GM10248 (cell line): ENCODE data around the gene RPGRIP1.
A peak's percentile ranks its signal among the peaks of the same experiment; 100 is the strongest.

Experiments used
- CTCF ChIA-PET: fragments of 300-600 bp; sonication (Branson Sonifier 250); formaldehyde crosslinking; extraction: SDS; loops from one replicate; lab custom pipeline; 2021; ENCODE audit warnings: antibody characterized with exemption; lab: Yijun Ruan, JAX
- POLR2A ChIA-PET: fragments of 350-650 bp; sonication (Branson Sonifier 250); formaldehyde crosslinking; extraction: SDS; loops from one replicate; lab custom pipeline; 2020; ENCODE audit warnings: antibody characterized with exemption; lab: Yijun Ruan, JAX
- DNase-seq: peaks from one replicate; pipeline ENCODE4 v3.0.0; 2012; ENCODE audit errors: extremely low spot score
- TF ChIP-seq, protein P1 (sequence below): IDR thresholded peaks from 2 replicates; pipeline ENCODE4 v1.5.1; 2012; ENCODE audit warnings: mild to moderate bottlenecking, low read depth; ENCODE audit errors: extremely low read depth, missing control alignments, control extremely low read depth

The RPGRIP1 gene

DNA sequence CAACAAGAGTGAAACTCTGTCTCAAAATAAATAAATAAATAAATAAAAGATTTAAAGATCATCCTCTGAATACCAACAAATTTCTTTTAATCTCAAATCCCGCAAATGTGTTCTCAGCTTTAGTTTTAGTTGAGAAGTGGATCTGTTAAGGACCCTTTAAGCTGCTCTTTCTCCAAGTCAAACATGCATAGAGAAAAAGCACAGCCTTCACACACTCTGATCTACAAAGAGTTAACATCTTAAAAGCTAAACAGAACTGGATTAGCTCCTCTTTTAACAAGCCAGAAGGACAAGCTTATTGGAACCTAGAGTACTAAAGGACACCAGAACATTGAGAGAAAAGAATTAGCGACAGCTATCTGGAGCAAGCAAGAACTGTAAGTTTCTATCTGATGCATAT lies at the start of gene RPGRIP1:
Gene RPGRIP1, plus strand, starts transcription at position 301 of the 400 bp plus-strand sequence. CDS start 7,894 bp downstream, outside the sequence.
- TF ChIP-seq, protein P1, sequence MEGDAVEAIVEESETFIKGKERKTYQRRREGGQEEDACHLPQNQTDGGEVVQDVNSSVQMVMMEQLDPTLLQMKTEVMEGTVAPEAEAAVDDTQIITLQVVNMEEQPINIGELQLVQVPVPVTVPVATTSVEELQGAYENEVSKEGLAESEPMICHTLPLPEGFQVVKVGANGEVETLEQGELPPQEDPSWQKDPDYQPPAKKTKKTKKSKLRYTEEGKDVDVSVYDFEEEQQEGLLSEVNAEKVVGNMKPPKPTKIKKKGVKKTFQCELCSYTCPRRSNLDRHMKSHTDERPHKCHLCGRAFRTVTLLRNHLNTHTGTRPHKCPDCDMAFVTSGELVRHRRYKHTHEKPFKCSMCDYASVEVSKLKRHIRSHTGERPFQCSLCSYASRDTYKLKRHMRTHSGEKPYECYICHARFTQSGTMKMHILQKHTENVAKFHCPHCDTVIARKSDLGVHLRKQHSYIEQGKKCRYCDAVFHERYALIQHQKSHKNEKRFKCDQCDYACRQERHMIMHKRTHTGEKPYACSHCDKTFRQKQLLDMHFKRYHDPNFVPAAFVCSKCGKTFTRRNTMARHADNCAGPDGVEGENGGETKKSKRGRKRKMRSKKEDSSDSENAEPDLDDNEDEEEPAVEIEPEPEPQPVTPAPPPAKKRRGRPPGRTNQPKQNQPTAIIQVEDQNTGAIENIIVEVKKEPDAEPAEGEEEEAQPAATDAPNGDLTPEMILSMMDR = no peak
- CTCF ChIA-PET = no interaction called here
- POLR2A ChIA-PET = no interaction called here
- no peak for DNase-seq

- no peak for DNase-seq
- POLR2A ChIA-PET = no interaction called here
- TF ChIP-seq, protein P1 = no peak
- CTCF ChIA-PET = interaction anchor here (0.9 to 2.8 kb wide), 8 partner anchors 9 to 264 kb away, joined by 3 to 14 read pairs (median 4); no protein-coding TSS in a partner anchor
Measured at GRCh38 chr14:21231020-21231652, 48.7 kb upstream of the RPGRIP1 start.

- DNase-seq = no peak
- ChIA-PET POLR2A (no interaction called here), CTCF (interaction anchor here (0.9 to 2.8 kb wide), 3 partner anchors 10 to 17 kb away, joined by 3 to 14 read pairs (median 5); no protein-coding TSS in a partner anchor)
- TF ChIP-seq, protein P1 = peak; percentile 14
Measured at GRCh38 chr14:21233457-21234076, 46.3 kb upstream of the RPGRIP1 start.

GRCh38 chr14:21234112-21234511 lies 45.8 kb upstream of the RPGRIP1 start:
- DNase-seq = no peak
- ChIA-PET CTCF (interaction anchor here (2.8 kb wide), 1 partner anchor 9 kb away, joined by 14 read pairs; no protein-coding TSS in a partner anchor), POLR2A (no interaction called here)
- TF ChIP-seq, protein P1 = no peak

DNA sequence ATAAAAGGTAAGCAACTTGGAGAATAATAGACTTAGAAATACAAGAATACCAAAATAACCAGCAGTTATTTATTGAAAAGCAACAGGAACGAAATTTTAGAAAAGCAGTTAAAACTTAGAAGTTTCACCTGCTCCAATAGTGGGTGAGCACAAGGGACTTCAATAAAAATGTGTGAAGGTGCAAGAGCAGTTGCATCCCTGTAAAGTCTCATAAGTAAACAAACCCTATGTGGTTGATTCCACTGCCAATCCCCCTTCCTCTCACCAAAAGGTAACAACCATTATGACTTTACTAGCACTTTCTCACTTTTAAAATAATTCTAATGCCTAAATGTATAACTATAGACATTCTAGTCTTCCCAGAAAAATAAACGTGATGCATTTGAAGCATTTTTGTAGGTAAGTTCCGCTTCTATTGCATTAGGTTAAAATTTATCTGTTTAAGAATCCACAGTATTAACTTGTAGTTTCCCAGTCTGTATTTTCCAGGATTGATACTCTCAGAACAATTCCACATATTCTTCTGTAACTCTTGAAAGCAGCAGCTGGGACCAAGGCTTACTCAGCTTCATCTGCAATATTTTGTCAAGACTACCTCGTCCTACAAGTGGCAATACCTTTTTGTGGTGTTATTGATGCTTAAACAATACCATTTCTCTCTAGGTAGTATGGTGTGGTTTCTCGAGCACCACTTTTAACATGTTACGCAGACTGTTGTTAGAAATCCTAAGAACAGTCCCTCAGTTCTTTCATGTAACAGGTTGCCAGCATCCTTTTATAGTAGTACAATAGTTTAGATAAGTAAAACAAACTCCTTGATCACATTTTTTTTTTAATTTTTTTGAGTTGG lies 42.7 kb upstream of the RPGRIP1 start:
- DNase-seq = no peak
- TF ChIP-seq, protein P1 = no peak
- ChIA-PET CTCF (no interaction called here), POLR2A (no interaction called here)

GRCh38 chr14:21238823-21239518 lies 40.9 kb upstream of the RPGRIP1 start:
- CTCF ChIA-PET = interaction anchor here (0.9 to 1.2 kb wide), 2 partner anchors 17 to 40 kb away, joined by 3 read pairs; no protein-coding TSS in a partner anchor
- no peak for DNase-seq
- POLR2A ChIA-PET = no interaction called here
- TF ChIP-seq, protein P1 = no peak
